GM19025 (cell line): ENCODE results near the gene PCDHA2.
"Not testable (repeated sequence)": the region's sequence is repeated elsewhere in the genome, so short reads cannot be mapped to it uniquely, and the experiment has no call there.

ENCODE experiments used
- ATAC-seq: cut with Tn5 transposase; IDR thresholded peaks from one replicate; pipeline ENCODE4 v1.9.1; 2021; ENCODE audit warnings: mild to moderate bottlenecking, low read depth, moderate library complexity; ENCODE audit not compliant: unreplicated experiment

Gene PCDHA2

GRCh38 chr5:140794595-140795258 is at the start of gene PCDHA2:
PCDHA2 (plus strand) TSS chr5:140794852.
- ATAC-seq = no peak

DNA sequence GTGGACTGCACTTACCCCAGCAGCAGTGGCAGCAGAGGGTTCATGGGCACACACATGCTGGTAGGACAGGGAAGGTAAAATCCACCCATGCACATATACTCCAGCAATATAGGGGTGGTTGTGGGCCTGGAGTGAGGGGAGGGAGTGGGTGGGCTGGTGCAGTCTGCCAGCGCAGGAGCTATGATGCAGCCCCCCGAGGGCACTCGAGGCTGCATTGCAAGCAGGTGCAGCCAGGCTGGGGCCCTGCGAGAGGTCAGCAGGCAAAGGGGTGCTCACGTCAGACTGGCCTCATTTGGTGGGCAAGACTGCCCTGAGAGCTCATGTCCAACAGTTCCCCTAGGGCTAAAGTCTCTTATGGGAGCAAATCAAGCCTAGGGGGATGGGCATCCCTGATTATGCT is 41.1 kb upstream of the PCDHA2 start:
- ATAC-seq = no peak

DNA sequence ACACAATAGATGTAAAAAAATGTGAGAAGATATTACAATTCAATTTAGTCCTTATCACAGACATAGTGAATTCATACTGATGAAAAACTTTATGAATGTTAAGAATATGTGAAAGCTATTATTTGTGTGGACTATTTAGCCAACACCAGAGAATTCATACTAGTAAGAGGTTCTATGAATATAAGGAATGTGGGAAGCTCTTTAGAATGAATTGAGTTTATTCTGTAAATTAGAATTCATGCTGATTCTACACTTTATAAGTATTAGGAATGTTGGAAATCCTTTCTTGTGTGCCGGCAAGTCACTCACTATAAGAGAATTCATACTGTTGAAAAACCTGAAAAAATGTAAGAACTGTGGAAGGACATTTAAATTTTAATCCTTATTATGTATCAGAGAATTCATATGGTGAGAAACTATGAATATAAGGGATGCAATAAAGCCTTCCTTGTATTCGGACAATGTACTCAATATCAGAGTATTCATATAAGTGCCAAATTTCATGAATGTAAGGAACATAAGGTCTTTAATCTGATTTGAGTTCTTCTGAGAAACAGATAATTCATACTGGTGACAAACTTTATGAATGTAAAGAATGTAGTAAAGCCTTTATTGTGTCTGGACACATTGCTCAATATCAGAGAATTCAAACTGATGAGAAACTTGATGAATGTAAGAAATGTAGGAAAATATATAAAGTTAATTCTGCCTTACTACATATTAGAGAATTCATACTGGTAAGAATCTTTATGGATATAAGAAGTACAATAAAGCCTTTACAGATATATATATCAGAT is 30.3 kb upstream of the PCDHA2 start:
- ATAC-seq = no peak

- no peak for ATAC-seq
Measured at GRCh38 chr5:140767444-140767843, 27.2 kb upstream of the PCDHA2 start.

GRCh38 chr5:140780512-140780911 is 14.1 kb upstream of the PCDHA2 start:
- ATAC-seq = no peak

GRCh38 chr5:140785905-140786686 is 8.6 kb upstream of the PCDHA2 start, which contains the start of gene PCDHA1:
PCDHA1 (plus strand) TSS chr5:140786140.
- no peak for ATAC-seq

- not testable (repeated sequence) for ATAC-seq
Measured at GRCh38 chr5:140787422-140787821, 7.2 kb upstream of the PCDHA2 start.

DNA sequence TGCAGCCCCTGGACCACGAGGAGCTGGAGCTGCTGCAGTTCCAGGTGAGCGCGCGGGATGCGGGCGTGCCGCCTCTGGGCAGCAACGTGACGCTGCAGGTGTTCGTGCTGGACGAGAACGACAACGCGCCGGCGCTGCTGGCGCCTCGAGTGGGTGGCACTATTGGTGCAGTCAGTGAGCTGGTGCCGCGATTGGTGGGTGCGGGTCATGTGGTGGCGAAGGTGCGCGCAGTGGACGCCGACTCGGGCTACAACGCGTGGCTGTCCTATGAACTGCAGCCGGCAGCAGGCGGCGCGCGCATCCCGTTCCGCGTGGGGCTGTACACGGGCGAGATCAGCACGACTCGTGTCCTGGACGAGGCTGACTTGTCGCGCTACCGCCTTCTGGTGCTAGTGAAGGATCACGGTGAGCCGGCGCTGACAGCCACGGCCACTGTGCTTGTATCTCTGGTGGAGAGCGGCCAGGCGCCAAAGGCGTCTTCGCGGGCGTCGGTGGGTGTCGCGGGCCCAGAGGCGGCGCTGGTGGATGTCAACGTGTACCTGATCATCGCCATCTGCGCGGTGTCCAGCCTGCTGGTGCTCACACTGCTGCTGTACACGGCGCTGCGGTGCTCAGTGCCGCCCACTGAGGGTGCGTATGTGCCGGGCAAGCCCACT is 6.7 kb upstream of the PCDHA2 start:
- ATAC-seq = not testable (repeated sequence)

DNA sequence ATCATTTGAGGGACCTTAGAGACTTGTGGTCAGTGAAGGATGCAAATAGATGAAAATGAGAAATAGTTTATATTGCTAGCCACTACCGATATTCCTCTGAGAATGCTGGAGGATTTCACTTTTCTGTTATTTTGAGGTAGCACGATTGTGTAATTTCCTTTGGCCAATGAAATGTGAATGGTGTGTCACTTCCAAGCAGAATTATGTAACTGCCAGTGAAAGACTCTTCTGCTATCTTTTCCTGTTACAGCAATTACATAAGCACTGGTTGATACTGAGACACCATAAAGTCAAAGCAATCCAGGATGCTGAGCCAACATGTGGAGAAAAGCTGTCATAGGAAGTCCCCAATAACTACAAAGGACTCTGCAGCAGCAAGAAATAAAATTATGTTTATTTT is 3.6 kb upstream of the PCDHA2 start:
- no peak for ATAC-seq

- no peak for ATAC-seq
Measured at GRCh38 chr5:140795259-140795641, 598 bp downstream of the PCDHA2 start.

- ATAC-seq = not testable (repeated sequence)
Measured at GRCh38 chr5:140796072-140796717, 1.5 kb downstream of the PCDHA2 start.

DNA sequence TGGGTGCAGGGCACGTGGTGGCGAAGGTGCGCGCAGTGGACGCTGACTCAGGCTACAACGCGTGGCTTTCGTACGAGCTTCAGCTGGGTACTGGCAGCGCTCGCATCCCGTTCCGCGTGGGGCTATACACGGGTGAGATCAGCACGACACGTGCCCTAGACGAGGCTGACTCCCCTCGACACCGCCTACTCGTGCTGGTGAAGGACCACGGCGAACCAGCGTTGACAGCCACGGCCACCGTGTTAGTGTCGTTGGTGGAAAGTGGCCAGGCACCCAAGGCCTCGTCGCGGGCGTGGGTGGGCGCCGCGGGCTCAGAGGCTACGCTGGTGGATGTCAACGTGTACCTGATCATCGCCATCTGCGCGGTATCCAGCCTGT is 2.1 kb downstream of the PCDHA2 start:
- no peak for ATAC-seq

DNA sequence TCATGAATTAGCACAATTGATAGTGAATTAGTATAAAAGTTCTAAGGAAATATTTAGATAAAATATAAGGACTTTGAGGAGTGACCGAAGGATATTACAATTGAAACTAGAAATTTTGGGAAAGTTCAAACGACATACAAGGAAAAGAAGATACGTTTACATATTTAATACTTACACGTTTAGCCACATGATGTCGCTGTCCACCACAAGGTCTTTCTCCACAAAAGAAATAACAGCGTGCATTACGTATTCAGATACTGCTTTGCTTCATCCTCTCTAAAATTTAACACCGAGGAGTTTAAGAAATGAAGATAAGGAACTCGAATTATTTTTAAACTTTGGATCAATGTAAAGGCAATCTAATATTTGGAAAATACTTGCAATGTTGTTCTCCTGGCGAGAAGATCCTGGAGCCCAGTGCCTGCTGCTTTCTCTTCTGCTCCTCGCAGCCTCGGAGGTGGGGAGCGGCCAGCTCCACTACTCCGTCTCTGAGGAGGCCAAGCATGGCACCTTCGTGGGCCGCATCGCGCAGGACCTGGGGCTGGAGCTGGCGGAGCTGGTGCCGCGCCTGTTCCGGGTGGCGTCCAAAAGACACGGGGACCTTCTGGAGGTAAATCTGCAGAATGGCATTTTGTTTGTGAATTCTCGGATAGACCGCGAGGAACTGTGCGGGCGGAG is 6.3 kb downstream of the PCDHA2 start, which contains the start of gene PCDHA3:
Gene PCDHA3, plus strand, starts transcription at position 242 of the 678 bp plus-strand sequence.
- ATAC-seq = no peak

DNA sequence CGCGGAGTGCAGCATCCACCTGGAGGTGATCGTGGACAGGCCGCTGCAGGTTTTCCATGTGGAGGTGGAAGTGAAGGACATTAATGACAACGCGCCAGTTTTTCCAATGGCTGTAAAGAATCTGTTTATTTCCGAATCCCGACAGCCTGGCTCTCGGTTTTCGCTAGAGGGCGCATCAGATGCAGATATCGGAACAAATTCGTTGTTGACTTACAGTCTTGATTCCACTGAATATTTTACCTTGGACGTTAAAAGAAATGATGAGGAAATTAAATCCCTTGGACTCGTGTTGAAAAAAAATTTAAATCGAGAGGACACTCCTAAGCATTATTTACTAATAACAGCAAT is 6.8 kb downstream of the PCDHA2 start:
- no peak for ATAC-seq

DNA sequence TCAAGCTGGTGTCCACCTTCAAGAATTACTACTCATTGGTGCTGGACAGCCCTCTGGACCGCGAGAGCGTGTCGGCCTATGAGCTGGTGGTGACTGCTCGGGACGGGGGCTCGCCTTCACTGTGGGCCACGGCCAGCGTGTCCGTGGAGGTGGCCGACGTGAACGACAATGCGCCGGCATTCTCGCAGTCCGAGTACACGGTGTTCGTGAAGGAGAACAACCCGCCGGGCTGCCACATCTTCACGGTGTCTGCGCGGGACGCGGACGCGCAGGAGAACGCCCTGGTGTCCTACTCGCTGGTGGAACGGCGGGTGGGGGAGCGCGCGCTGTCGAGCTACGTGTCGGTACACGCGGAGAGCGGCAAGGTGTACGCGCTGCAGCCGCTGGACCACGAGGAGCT is 7.7 kb downstream of the PCDHA2 start:
- not testable (repeated sequence) for ATAC-seq

- ATAC-seq = no peak
Measured at GRCh38 chr5:140802781-140803271, 8.2 kb downstream of the PCDHA2 start.

DNA sequence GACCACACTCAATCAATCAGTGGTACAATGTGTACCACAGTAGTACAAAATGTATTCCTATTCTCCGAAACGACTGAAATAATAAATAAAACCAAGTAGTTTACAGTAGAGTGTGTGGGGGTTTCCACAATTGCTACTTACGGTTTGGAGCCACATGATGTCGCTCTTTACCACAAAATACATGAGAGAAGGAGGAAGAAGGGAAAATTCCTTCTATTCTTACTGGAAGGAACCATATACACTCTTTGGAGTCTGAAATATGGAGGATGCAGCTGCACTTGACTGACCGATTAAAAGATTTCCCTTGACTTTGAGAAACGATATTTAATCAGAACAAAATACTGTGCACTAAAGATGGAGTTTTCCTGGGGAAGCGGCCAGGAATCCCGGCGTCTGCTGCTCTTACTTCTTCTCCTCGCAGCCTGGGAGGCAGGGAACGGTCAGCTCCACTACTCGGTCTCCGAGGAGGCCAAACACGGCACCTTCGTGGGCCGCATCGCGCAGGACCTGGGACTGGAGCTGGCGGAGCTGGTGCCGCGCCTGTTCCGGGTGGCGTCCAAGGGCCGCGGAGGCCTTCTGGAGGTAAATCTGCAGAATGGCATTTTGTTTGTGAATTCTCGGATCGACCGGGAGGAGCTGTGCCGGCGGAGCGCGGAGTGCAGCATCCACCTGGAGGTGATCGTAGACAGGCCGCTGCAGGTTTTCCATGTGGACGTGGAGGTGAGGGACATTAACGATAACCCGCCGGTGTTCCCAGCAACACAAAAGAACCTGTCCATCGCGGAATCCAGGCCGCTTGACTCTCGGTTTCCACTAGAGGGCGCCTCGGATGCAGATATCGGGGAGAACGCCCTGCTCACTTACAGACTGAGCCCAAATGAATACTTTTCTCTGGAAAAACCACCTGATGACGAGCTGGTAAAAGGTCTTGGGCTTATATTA is 12.5 kb downstream of the PCDHA2 start, which contains the start of gene PCDHA4:
Gene PCDHA4, plus strand, starts transcription at position 235 of the 942 bp plus-strand sequence.
- ATAC-seq = no peak

- not testable (repeated sequence) for ATAC-seq
Measured at GRCh38 chr5:140808241-140808888, 13.7 kb downstream of the PCDHA2 start.
